ENCODE results near the gene CFAP73.
"Not testable (repeated sequence)": the region's sequence is repeated elsewhere in the genome, so short reads cannot be mapped to it uniquely, and the experiment has no call there.

CFAP73 gene

DNA sequence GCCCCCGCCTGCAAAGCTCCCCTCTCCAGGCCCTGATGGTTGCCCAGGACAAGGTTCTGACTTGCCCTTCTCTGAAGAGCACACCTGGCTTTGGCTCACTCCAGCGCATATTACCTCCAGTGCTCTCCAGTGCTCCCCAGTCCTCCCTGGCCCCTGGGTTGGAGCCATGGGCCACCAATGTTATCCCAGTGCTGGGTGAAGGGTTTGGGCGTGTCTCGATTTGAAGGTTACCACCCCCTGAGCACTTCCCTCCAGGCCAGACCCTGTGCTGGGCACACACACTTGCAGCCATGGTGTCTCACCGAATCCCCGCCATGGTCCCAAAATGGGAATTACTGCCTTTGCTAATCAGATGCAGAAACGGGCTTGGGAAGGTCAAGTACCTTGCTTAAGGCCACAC, 47.1 kb downstream of the CFAP73 start:
- no peak for DNase-seq

DNA sequence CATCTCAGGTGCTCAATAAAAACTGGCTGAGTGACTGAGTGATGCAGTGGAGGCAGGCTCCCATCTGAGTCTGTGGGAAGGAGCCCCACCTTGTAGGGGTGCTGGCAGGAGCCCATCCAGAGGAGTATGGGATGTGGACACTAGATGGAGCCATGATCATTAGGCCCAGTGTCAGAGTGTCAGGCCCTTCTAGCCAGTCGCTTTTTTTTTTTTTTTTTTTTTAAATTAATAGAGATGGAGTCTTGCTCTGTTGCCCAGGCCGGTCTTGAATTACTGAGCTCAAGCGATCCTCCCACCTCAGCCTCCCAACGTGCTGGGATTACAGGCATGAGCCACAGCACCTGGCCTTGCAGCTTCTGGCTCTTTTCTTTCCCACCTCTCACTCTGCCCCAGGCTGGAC, 47.5 kb downstream of the CFAP73 start:
- DNase-seq: peak; percentile 48

DNA sequence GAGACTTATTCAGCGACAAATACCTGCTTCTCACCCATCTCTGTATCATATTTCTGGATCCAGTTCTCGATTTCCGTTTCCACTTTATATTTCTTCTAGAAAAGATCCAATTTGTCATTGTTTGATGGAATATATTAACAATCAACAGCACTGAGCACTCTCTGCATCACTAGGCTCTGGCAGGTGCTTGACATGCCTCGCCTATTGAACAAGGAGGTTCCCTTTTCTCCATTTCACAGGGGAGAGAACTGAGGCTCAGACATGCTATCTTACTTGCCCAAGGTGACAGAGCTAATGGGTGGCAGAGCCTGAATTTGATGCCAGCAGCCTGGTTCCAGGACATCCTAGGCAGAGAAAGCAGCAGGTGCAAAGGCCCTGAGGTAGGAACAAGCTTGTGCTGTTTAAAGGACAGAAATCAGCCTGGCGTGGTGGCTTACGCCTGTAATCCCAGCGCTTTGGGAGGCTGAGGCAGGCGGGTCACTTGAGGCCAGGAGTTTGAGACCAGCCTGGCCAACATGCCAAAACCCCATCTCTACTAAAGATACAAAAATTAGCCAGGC, 48.1 kb downstream of the CFAP73 start:
- no peak for DNase-seq

DNA sequence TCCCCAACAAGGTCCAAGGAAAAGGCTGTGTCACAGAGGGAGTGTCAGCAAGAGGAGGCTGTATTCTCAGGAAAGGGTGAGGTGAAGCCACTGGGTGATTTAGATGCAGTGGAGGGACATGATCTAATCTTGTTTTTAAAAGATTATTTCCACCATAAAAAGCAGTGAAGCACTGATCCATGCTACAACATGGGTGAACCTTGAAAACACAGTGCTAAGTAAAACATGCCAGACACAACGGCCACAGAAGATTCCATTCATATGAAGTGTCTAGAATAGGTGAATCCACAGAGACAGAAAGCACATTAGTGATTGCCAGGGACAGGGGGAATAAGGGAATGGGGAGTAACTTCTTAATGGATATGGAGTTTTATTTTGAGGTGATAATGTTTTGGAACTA, 48.8 kb downstream of the CFAP73 start:
- DNase-seq: no peak

DNA sequence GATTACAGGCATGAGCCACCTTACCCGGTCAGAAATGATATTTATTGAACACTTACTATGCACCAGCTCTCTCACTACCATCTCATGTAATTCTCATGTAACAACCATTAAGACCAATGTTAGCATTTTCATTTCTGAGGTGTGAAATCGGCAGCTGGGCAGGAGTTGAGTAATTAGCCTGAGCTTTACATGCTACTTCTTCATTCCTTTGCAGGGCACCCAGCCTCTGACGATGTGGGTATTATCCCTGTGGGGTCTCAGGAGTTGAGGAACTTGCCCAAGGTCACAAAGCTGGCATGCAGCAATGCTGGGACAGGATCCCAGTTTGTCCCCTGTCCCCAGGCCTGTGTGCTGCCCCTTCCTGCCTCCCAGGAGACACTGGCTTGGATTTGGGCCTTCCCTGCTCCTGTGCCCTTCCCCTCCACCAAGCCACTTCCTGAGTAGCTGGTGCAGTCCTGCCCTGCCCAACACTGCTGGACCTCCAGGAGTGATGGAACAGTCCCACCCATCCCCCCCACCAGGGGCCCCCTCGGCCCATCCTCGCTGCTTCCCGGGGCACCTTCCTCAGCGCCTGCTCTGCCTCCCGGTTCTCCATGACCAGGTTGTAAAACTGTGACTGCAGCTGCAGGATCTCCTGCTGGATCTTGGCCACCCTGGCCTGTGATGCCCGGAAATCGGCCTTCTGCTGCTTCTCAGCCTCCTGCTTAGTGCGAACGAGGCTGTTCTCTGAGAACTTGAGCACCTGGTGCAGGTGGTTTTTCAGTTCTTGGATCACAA, 50.7 kb downstream of the CFAP73 start:
- DNase-seq: no peak

DNA sequence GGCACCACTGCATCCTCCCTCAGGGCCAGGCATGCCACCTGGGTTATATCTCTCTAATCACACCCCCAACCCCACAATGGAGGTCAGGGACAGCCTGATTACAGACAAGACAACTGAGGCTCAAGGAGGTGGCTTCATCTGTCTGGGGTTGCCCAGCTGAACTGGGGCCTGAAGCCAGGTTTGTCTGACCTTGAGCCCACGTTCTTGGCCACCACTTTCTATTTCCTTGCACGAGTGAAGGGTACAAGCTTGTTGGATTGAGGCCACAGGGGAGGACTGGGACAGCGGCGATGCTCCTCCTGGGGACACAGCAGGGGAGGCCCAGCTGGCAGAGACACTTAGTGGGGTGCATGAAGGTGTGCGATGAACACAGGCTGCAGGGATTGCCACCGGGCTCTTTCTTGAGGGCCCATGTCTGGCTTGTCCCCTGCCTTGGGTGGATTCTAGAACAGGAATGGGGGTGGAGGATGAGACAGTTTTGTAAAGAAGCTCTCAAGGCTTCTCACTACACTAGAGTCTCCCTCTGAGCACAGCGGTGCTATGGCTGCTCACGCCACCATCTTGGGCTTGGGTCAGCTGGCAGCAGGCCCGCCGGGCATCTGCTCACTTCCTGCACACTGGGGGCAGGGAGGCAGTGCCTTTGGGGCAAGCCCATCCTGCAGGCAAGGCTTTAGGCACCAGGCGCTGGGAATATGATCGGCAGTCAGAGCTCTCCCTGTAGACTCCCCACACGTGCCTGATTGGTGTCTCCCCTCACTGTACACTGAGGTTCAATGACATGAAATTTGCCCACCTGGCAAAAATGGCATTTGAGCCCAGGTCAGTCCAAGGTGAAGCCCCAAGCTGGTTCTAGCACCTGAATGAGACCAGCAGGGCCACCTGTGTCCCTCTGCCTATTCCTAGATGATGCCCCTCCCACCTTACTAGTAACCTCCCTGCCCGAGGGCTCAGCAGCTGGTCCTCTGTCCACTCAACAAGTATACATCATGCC, 52.0 kb downstream of the CFAP73 start:
- no peak for DNase-seq

DNA sequence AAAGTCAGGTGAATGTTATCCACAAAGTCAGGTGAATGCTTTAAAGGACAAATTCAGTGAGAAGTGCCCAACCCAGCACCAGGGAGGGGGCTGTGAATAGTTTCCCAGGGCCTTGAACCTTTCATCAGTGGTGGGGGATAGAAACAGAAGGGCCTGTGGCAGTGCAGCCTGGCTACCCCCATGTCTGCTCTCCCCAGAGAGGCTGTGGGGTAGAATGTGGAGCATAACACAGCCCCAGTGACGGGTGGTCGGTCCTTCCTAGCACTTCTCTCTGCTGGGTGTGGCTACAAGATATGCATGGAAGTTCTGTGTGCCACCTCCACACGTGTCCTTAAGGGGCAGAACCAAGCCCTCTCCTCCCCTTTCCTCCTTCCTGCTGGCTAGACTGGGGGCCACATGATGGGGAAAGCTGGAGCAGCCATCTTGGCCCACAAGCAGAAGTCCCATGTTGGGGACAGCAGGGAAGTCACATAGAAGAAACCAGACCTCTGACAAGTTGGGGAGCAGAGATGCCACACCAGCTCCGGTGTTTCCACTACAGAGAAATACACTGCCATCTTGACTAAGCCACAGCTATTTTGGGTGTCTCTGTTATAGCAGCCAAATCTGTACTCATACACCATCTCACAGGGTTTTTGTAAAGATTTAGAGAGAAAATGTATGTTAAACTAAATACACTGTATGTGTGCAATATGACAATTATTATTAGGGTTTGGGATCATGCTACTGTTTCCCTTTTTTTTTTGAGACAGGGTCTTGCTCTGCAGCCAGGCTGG, 53.0 kb downstream of the CFAP73 start:
- DNase-seq: no peak

DNA sequence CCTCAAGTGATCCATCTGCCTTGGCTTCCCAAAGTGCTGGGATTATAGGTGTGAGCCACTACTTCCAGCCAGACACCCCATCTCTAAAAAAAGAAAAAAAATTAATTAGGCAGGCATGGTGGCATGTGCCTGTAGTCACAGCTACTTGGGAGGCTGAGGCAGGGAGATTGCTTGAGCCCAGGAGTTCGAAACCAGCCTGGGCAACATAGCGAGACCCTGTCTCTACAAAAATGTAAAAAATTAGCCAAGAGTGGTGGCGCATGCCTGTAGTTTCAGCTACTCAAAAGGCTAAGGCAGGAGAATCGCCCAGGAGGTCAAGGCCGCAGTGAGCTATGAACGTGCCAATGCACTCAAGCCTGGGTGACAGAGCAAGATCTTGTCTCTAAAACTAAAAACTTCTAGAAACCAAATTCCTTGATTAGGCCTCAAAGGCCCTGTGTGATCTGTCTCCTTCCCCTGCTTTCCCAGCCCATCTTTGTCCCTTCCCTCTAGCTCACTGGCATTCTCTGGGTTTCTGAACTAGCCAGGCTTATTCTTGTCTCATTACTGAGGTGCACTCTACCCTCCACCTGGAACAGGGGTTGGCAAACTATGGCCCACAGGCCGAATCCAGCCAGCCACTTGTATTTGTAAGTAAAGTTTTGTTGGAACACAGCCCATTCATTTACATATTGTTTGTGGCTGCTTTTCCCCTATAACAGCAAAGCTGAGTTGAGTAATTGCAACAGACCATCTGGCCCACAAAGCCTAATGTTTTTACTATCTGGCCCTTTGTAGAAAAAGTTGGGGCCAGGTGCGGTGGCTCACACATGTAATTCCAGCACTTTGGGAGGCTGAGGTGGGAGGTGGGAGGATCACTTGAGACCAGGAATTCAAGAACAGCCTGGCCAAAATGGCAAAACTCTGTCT, 54.6 kb downstream of the CFAP73 start:
- no peak for DNase-seq

DNA sequence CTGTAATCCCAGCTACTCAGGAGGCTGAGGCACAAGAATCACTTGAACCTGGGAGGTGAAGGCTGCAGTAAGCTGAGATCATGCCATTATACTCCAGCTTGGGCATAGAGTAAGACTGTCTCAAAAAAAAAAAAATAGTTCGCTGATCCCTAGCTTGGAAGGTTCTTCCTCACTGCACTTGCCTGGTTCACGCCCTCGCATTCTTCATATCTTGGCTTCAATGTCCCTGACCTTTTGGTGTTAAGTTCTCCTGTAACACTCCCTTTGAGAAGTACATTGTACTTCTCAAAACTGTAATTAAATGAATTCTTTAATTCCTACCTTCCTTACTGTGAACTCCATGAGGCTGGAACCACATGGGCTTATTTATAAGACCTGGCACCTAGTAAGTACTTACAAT, 55.3 kb downstream of the CFAP73 start:
- DNase-seq: no peak

DNA sequence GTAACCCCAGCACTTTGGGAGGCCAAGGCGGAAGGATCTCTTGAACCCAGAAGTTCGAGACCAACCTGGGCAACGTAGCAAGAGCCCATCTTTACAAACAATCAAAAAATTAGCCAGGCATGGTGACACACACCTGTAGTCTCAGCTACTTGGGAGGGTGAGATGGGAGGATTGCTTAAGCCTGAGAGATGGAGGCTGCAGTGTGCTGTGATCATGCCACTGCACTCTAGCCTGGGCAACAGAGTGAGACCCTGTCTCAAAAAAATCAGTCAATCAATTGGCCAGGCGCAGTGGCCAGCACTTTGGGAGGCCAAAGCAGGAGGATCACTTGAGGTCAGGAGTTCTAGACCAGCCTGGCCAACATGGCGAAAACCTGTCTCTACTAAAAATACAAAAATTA, 57.3 kb downstream of the CFAP73 start:
- DNase-seq: not testable (repeated sequence)

DNA sequence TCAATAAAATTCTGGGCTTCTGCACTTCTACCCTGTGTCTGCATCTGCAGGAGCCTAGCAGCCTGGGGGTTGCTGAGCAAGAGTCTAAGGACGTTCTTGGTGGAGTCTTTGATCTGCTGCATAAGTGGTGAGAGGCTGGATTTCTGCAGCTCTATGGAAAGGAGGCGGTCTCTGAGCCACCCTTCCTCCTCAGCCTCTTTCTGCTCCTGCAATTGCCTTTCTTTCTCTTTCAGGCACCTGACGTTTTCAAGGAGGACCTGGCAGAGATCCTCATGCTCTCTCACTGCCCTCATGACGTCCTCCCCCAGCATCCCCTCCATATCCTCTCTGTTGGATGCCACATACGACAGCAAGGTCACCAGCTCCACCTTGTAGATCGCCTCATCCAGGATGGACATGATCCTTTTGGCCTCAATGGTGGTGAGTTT, 58.1 kb downstream of the CFAP73 start:
- no peak for DNase-seq

DNA sequence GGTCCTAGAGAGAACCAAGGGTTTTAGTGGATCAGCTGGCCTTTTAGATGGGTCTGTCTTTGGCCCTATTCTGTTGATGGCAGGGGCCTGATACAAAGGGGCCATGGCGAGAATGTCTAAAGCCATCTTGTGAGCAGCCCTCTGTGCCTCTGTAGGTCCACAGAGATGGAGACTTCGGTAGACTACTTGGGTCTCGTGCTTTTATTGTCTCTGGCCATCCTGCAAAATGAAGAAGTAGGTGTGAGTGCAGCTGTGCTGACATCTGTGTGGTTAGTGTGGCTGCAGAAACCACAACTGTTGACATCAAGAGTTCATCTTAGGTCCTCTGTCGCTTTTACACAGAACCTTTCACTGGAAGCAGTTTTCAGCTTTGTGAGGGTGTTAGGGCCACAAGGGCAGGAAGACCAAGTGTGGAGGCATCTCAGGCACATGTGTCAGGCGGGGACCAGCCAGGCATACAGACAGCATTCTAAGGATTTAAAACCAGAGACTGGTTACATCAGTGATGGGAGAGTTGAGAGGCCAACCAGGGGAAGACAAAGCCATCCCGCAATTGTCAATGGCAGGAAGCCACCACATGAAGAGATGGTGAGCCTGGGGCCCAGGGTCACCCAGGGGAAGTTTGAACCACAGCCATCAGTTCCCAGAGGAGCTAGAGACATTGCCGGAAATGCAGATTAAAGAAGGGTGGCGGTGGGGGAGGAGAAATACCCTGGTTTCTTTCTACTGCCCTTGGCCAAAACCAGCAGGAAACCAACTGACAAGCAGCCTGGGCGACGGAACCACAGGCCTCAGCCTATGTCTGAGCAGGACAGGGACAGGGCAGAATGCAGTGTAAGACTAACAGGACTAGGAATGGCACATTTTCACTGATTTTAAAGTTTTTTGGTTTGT, 58.8 kb downstream of the CFAP73 start:
- no peak for DNase-seq

Measured in NCI-H2171 (cell line).